ENCODE measurements around the gene SUPT3H. TPM values are rescaled to one million over a fixed set of nuclear protein-coding genes. Genes with fewer than 3 reads are reported as not detected.

The SUPT3H gene
- polyA plus RNA-seq, 1 experiment = 8.7 TPM

GRCh38 chr6:44932651-44933091 is 445.1 kb downstream of the SUPT3H start:
- POLR2A ChIA-PET = no interaction called here
- H3K4me3 ChIP-seq (ENCODE audit: low read depth, low read length) = no peak overlapping the region
- CTCF ChIA-PET = interaction anchor here (0.9 to 1.3 kb wide), 2 partner anchors 277 to 457 kb away, joined by 3 to 4 read pairs; no protein-coding TSS in a partner anchor
- DNase-seq (ENCODE audit: low read depth, low spot score) = no peak
- no peaks in the 10 kb centered on the region for H3K9me3 ChIP-seq (ENCODE audit: control insufficient read depth, insufficient read depth, low read length)
- H3K27ac ChIP-seq (ENCODE audit: low read depth, low read length) = no peak overlapping the region
- H3K27me3 ChIP-seq (ENCODE audit: control insufficient read depth, insufficient read depth, low read length) = no peaks in the 10 kb centered on the region
- no peak for TF ChIP-seq CTCF (IDR thresholded peaks at IDR 0.05; ENCODE audit: low read depth, low read length)

DNA sequence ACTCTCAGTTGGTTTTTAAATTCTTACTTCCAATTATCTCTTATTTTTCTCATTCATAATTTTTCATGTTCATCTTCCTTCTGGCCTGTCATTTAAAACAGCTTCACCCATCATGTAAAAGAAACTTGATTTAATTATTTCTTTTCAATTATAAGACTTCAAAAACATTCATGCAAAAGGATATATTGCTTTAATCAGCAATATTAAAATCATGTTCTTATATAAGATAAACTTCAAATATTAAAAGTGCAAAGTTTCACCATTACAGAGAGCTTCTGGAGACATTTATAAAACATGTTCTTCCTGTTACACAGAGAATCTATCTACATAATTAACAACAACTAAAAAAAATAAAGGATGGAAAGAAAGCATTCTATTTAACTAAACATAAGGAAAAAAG is 446.3 kb downstream of the SUPT3H start:
- CTCF ChIA-PET = no interaction called here
- no peak for DNase-seq (ENCODE audit: low read depth, low spot score)
- H3K9me3 ChIP-seq (ENCODE audit: control insufficient read depth, insufficient read depth, low read length) = no peaks in the 10 kb centered on the region
- TF ChIP-seq CTCF (IDR thresholded peaks at IDR 0.05; ENCODE audit: low read depth, low read length) = no peak
- no peak overlapping the region for H3K27ac ChIP-seq (ENCODE audit: low read depth, low read length)
- no peak overlapping the region for H3K4me3 ChIP-seq (ENCODE audit: low read depth, low read length)
- H3K27me3 ChIP-seq (ENCODE audit: control insufficient read depth, insufficient read depth, low read length) = no peaks in the 10 kb centered on the region
- POLR2A ChIA-PET = no interaction called here

GRCh38 chr6:44926556-44926955 is 451.2 kb downstream of the SUPT3H start:
- H3K9me3 ChIP-seq (ENCODE audit: control insufficient read depth, insufficient read depth, low read length) = no peaks in the 10 kb centered on the region
- CTCF ChIA-PET = no interaction called here
- TF ChIP-seq CTCF (IDR thresholded peaks at IDR 0.05; ENCODE audit: low read depth, low read length) = no peak
- DNase-seq (ENCODE audit: low read depth, low spot score) = no peak
- H3K27me3 ChIP-seq (ENCODE audit: control insufficient read depth, insufficient read depth, low read length) = no peaks in the 10 kb centered on the region
- no peak overlapping the region for H3K27ac ChIP-seq (ENCODE audit: low read depth, low read length)
- POLR2A ChIA-PET = no interaction called here
- H3K4me3 ChIP-seq (ENCODE audit: low read depth, low read length) = no peak overlapping the region

DNA sequence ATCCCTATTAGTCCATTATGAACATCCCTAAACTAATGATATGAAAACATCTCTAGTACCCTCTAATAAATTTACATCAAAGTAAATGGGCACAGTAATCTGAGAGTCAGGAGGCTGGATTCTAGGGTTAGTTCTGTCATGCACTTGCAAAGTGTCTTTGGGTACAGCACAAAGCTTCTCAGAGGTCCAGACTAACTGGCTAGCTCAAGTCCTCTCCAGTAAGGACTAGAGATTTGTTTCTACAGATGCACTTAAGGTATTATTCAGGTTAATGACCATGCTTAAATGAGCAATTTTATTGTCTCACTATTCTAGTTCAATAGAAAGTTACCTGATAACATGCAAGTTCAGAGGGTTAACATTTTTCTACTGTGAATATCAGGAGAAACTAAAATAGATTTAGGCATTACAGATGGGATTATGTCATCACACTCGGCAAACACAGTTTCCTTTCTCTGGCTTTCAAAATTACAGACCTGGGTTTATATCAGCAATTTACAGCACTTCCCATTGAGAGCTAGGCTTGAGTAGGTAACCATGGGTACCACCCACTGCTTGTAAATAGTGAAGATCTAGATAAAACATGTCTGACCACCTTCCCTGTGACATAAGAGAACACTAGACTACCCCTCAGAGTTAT is 452.5 kb downstream of the SUPT3H start:
- TF ChIP-seq CTCF (IDR thresholded peaks at IDR 0.05; ENCODE audit: low read depth, low read length) = no peak
- CTCF ChIA-PET = no interaction called here
- Histone ChIP-seq H3K4me3 (ENCODE audit: low read depth, low read length) (no peak overlapping the region), H3K27ac (ENCODE audit: low read depth, low read length) (no peak overlapping the region), H3K27me3 (ENCODE audit: control insufficient read depth, insufficient read depth, low read length) (no peaks in the 10 kb centered on the region), H3K9me3 (ENCODE audit: control insufficient read depth, insufficient read depth, low read length) (no peaks in the 10 kb centered on the region)
- POLR2A ChIA-PET = no interaction called here
- DNase-seq (ENCODE audit: low read depth, low spot score) = no peak

- Histone ChIP-seq H3K27ac (ENCODE audit: low read depth, low read length) (no peak overlapping the region), H3K4me3 (ENCODE audit: low read depth, low read length) (no peak overlapping the region), H3K27me3 (ENCODE audit: control insufficient read depth, insufficient read depth, low read length) (no peaks in the 10 kb centered on the region), H3K9me3 (ENCODE audit: control insufficient read depth, insufficient read depth, low read length) (no peaks in the 10 kb centered on the region)
- DNase-seq (ENCODE audit: low read depth, low spot score) = no peak
- POLR2A ChIA-PET = no interaction called here
- CTCF ChIA-PET = no interaction called here
- TF ChIP-seq CTCF (IDR thresholded peaks at IDR 0.05; ENCODE audit: low read depth, low read length) = no peak
Measured at GRCh38 chr6:44923444-44923843, 454.3 kb downstream of the SUPT3H start.

Data from AG04450 (cell line).